Measurements from ENCODE around the gene NDC80.

Gene NDC80

GRCh38 chr18:2572892-2573291 lies 1.5 kb downstream of the NDC80 start:
- Histone ChIP-seq H3K27ac (0 out of 2 replicates have a peak overlapping the region, but pooled peaks have one; percentile 98), H3K9ac (peak overlapping the region; percentile 96), H3K36me3 (peaks cover 34% of the 10 kb centered on the region), H4K20me1 (no peaks in the 10 kb centered on the region), H3K4me2 (peak overlapping the region; percentile 82), H3K9me3 (no peaks in the 10 kb centered on the region), H3K27me3 (no peaks in the 10 kb centered on the region), H3K4me3 (peak overlapping the region; percentile 87), H3K4me1 (peaks cover 47% of the 10 kb centered on the region)
- TF ChIP-seq Cebpa-rat (IDR thresholded peaks at IDR 0.05) = no peak

GRCh38 chr18:2573408-2573807 lies 2.1 kb downstream of the NDC80 start:
- peaks cover 35% of the 10 kb centered on the region for H3K36me3 ChIP-seq
- no peaks in the 10 kb centered on the region for H3K27me3 ChIP-seq
- H3K9me3 ChIP-seq = no peaks in the 10 kb centered on the region
- H3K4me3 ChIP-seq = peak overlapping the region; percentile 87
- peaks cover 47% of the 10 kb centered on the region for H3K4me1 ChIP-seq
- no peak for TF ChIP-seq Cebpa-rat (IDR thresholded peaks at IDR 0.05)
- no peak overlapping the region for H3K27ac ChIP-seq
- H4K20me1 ChIP-seq = no peaks in the 10 kb centered on the region
- peak overlapping the region; percentile 96 for H3K9ac ChIP-seq
- H3K4me2 ChIP-seq = peak overlapping the region; percentile 82

- Histone ChIP-seq H3K27me3 (no peaks in the 10 kb centered on the region), H3K9ac (no peak overlapping the region), H3K36me3 (peaks cover 90% of the 10 kb centered on the region), H3K9me3 (no peaks in the 10 kb centered on the region), H3K27ac (no peak overlapping the region), H4K20me1 (no peaks in the 10 kb centered on the region), H3K4me3 (no peak overlapping the region), H3K4me1 (no peaks in the 10 kb centered on the region; the same call in 1 of the 2 replicates), H3K4me2 (no peak overlapping the region)
- TF ChIP-seq Cebpa-rat (IDR thresholded peaks at IDR 0.05) = no peak
Observed at GRCh38 chr18:2587788-2588187, 16.4 kb downstream of the NDC80 start.

GRCh38 chr18:2588666-2589344 lies 17.4 kb downstream of the NDC80 start:
- H3K27me3 ChIP-seq = no peaks in the 10 kb centered on the region
- H3K4me3 ChIP-seq = no peak overlapping the region
- no peaks in the 10 kb centered on the region for H4K20me1 ChIP-seq
- no peak overlapping the region for H3K27ac ChIP-seq
- no peak for TF ChIP-seq Cebpa-rat (IDR thresholded peaks at IDR 0.05)
- no peaks in the 10 kb centered on the region for H3K9me3 ChIP-seq
- H3K36me3 ChIP-seq = peaks cover 90% of the 10 kb centered on the region
- no peak overlapping the region for H3K9ac ChIP-seq
- no peaks in the 10 kb centered on the region; the same call in 1 of the 2 replicates for H3K4me1 ChIP-seq
- H3K4me2 ChIP-seq = no peak overlapping the region

- H3K9ac ChIP-seq = no peak overlapping the region
- no peak for TF ChIP-seq Cebpa-rat (IDR thresholded peaks at IDR 0.05)
Observed at GRCh38 chr18:2589345-2590068, 18.1 kb downstream of the NDC80 start.

GRCh38 chr18:2590303-2590702 lies 18.9 kb downstream of the NDC80 start:
- Histone ChIP-seq H3K4me1 (no peaks in the 10 kb centered on the region; the same call in 1 of the 2 replicates), H3K9ac (no peak overlapping the region), H3K27ac (no peak overlapping the region), H3K9me3 (peaks cover under 1% of the 10 kb centered on the region; the same call in 1 of the 2 replicates), H3K27me3 (no peaks in the 10 kb centered on the region), H3K4me3 (no peak overlapping the region), H3K4me2 (no peak overlapping the region), H4K20me1 (no peaks in the 10 kb centered on the region), H3K36me3 (peaks cover 92% of the 10 kb centered on the region)
- TF ChIP-seq Cebpa-rat (IDR thresholded peaks at IDR 0.05) = no peak

More at GRCh38 chr18:2589345-2590068, 18.1 kb downstream of the NDC80 start:
- Histone ChIP-seq H3K36me3 (peaks cover 94% of the 10 kb centered on the region), H3K4me3 (no peak overlapping the region), H3K4me2 (no peak overlapping the region), H3K27me3 (no peaks in the 10 kb centered on the region), H4K20me1 (no peaks in the 10 kb centered on the region), H3K27ac (no peak overlapping the region), H3K9me3 (no peaks in the 10 kb centered on the region), H3K4me1 (no peaks in the 10 kb centered on the region; the same call in 1 of the 2 replicates)

GRCh38 chr18:2597639-2598038 lies 26.3 kb downstream of the NDC80 start:
- peaks cover 74% of the 10 kb centered on the region for H3K36me3 ChIP-seq
- H4K20me1 ChIP-seq = no peaks in the 10 kb centered on the region
- TF ChIP-seq Cebpa-rat (IDR thresholded peaks at IDR 0.05) = no peak

GRCh38 chr18:2602844-2603243 lies 31.5 kb downstream of the NDC80 start:
- no peak overlapping the region for H3K4me3 ChIP-seq
- no peak overlapping the region for H3K4me2 ChIP-seq
- H3K27me3 ChIP-seq = no peaks in the 10 kb centered on the region
- H3K9ac ChIP-seq = no peak overlapping the region
- H3K36me3 ChIP-seq = peaks cover 56% of the 10 kb centered on the region
- H3K4me1 ChIP-seq = peaks cover 16% of the 10 kb centered on the region
- H3K27ac ChIP-seq = no peak overlapping the region
- H3K9me3 ChIP-seq = no peaks in the 10 kb centered on the region
- H4K20me1 ChIP-seq = no peaks in the 10 kb centered on the region
- no peak for TF ChIP-seq Cebpa-rat (IDR thresholded peaks at IDR 0.05)

More at GRCh38 chr18:2597639-2598038, 26.3 kb downstream of the NDC80 start:
- no peak overlapping the region for H3K27ac ChIP-seq
- no peak overlapping the region for H3K9ac ChIP-seq
- no peak overlapping the region for H3K4me2 ChIP-seq
- H3K4me3 ChIP-seq = no peak overlapping the region
- H3K9me3 ChIP-seq = peaks cover 4% of the 10 kb centered on the region; the same call in 1 of the 2 replicates
- no peaks in the 10 kb centered on the region for H3K27me3 ChIP-seq
- no peaks in the 10 kb centered on the region for H3K4me1 ChIP-seq

- Histone ChIP-seq H3K4me3 (no peak overlapping the region), H3K9ac (no peak overlapping the region), H3K27ac (no peak overlapping the region; the same call in 1 of the 2 replicates), H3K36me3 (peaks cover 68% of the 10 kb centered on the region), H3K9me3 (no peaks in the 10 kb centered on the region), H3K27me3 (no peaks in the 10 kb centered on the region), H3K4me2 (no peak overlapping the region), H3K4me1 (peaks cover 16% of the 10 kb centered on the region), H4K20me1 (no peaks in the 10 kb centered on the region)
- TF ChIP-seq Cebpa-rat (IDR thresholded peaks at IDR 0.05) = no peak
Observed at GRCh38 chr18:2606335-2606734, 35.0 kb downstream of the NDC80 start.

- H4K20me1 ChIP-seq = no peaks in the 10 kb centered on the region
- no peak for TF ChIP-seq Cebpa-rat (IDR thresholded peaks at IDR 0.05)
- H3K9me3 ChIP-seq = no peaks in the 10 kb centered on the region
- no peak overlapping the region for H3K27ac ChIP-seq
- peaks cover 70% of the 10 kb centered on the region for H3K36me3 ChIP-seq
- peaks cover 12% of the 10 kb centered on the region for H3K4me1 ChIP-seq
- no peaks in the 10 kb centered on the region for H3K27me3 ChIP-seq
- no peak overlapping the region for H3K4me2 ChIP-seq
- H3K9ac ChIP-seq = no peak overlapping the region
- no peak overlapping the region for H3K4me3 ChIP-seq
Observed at GRCh38 chr18:2609604-2610003, 38.2 kb downstream of the NDC80 start.

Data from BLaER1 (cell line).